GM12878 (cell line): ENCODE data around the gene PPIC. TPM values are rescaled to one million over a fixed set of nuclear protein-coding genes. Genes with fewer than 3 reads are reported as not detected.

Experiments
- ATAC-seq: fragments of 200-7000 bp; cut with Tn5 transposase; 3 replicates; pipeline ENCODE4 v1.9.1; 2020; ENCODE audit warnings: mild to moderate bottlenecking, moderate library complexity
- BruUV-seq: library from RNA; stranded (reverse); fragments of 400-500 nt; replicated peaks from 2 replicates; lab custom pipeline; 2021; lab: Mats Ljungman, UMichigan
- CTCF ChIA-PET: fragments of 300-600 bp; sonication (Branson Sonifier 250); formaldehyde crosslinking; extraction: SDS; loops from one replicate; lab custom pipeline; 2021; ENCODE audit warnings: inconsistent platforms; lab: Yijun Ruan, JAX
- POLR2A ChIA-PET: fragments of 350-600 bp; formaldehyde crosslinking; extraction: SDS; loops from one replicate; lab custom pipeline; 2021; ENCODE audit warnings: inconsistent platforms; lab: Charles Lee
- RAD21 ChIA-PET: fragments of 300-600 bp; sonication (Branson Sonifier 250); formaldehyde crosslinking; loops from one replicate; lab custom pipeline; 2023; ENCODE audit warnings: antibody characterized with exemption; ENCODE audit not compliant: unreplicated experiment; lab: Charles Lee
- SMC1A ChIA-PET: fragments of 300-600 bp; sonication (Branson Sonifier 250); formaldehyde crosslinking; loops from one replicate; lab custom pipeline; 2023; ENCODE audit not compliant: unreplicated experiment, uncharacterized antibody; lab: Charles Lee
- DNase-seq: peaks from one replicate; pipeline ENCODE4 v3.0.0-alpha.2; 2011; ENCODE audit warnings: low read depth, low spot score
- FAIRE-seq: peaks from 3 replicates; lab custom pipeline; 2011; peaks lifted over from hg19 to GRCh38; lab: Jason Lieb, UNC
- H2AFZ ChIP-seq: 2 replicates; pipeline ENCODE4 v1.6.0; 2011; ENCODE audit warnings: low read depth, low read length, control low read depth; ENCODE audit not compliant: control insufficient read depth
- H3K27ac ChIP-seq: 2 replicates; pipeline ENCODE4 v1.5.1; 2011; ENCODE audit warnings: control low read depth; ENCODE audit not compliant: control insufficient read depth, insufficient read depth
- H3K27me3 ChIP-seq, 2 experiments: replicated peaks in 1 of 2; 2 replicates each; pipeline versions ENCODE4 v1.6.0 to v1.6.1; 2011; ENCODE audit warnings: low read length in 1 of 2; ENCODE audit not compliant: control insufficient read depth in 2 of 2, insufficient read depth in 2 of 2
- H3K36me3 ChIP-seq, 2 experiments: 2 replicates each; pipeline ENCODE4 v1.5.1; 2011; ENCODE audit warnings: low read length in 1 of 2; ENCODE audit not compliant: control insufficient read depth in 2 of 2, insufficient read depth in 2 of 2
- H3K4me1 ChIP-seq: 2 replicates; pipeline ENCODE4 v1.6.1; 2011; ENCODE audit warnings: mild to moderate bottlenecking, low read length, moderate library complexity, mixed read lengths; ENCODE audit not compliant: control insufficient read depth, insufficient read depth
- H3K4me2 ChIP-seq: 2 replicates; pipeline ENCODE4 v1.6.0; 2011; ENCODE audit warnings: control low read depth; ENCODE audit not compliant: control insufficient read depth, insufficient read depth
- H3K4me3 ChIP-seq: fragments of 200-600 bp; sonication (generic); 2 replicates; pipeline ENCODE4 v1.5.1; 2016
- H3K79me2 ChIP-seq: 2 replicates; pipeline ENCODE4 v1.6.0; 2011; ENCODE audit warnings: low read length; ENCODE audit not compliant: control insufficient read depth, insufficient read depth
- H3K9ac ChIP-seq: 2 replicates; pipeline ENCODE4 v1.8.0; 2011; ENCODE audit warnings: low read length, control low read depth, mixed read lengths; ENCODE audit not compliant: control insufficient read depth, insufficient read depth
- H3K9me3 ChIP-seq: replicated peaks from 3 replicates; pipeline ENCODE4 v1.5.1; 2011; ENCODE audit warnings: mild to moderate bottlenecking, low read length; ENCODE audit not compliant: control insufficient read depth, insufficient read depth
- H4K20me1 ChIP-seq: 2 replicates; pipeline ENCODE4 v1.6.0; 2011; ENCODE audit not compliant: control insufficient read depth, insufficient read depth
- CBX3 ChIP-seq: fragments of 200-600 bp; sonication (generic); IDR thresholded peaks from 2 replicates; pipeline ENCODE4 v1.6.1; 2016; ENCODE audit warnings: low read depth, borderline replicate concordance
- FOXK2 ChIP-seq: fragments of 450-650 bp; IDR thresholded peaks from 2 replicates; pipeline ENCODE4 v1.6.1; 2017; ENCODE audit warnings: mild to moderate bottlenecking, moderate library complexity
- GABPA ChIP-seq: IDR thresholded peaks from 2 replicates; pipeline ENCODE4 v1.6.1; 2014; ENCODE audit warnings: antibody characterized with exemption, low read depth, mild to moderate bottlenecking, inconsistent platforms
- HCFC1 ChIP-seq: fragments of 150-350 bp; IDR thresholded peaks from 2 replicates; pipeline ENCODE4 v1.6.1; 2014; ENCODE audit warnings: low read length
- IKZF2 ChIP-seq, 2 experiments: fragments of 450-650 bp; IDR thresholded peaks; 2 replicates each; pipeline ENCODE4 v1.6.1; 2017; ENCODE audit warnings: mild to moderate bottlenecking in 2 of 2, moderate library complexity in 2 of 2
- JUND ChIP-seq: IDR thresholded peaks from 2 replicates; pipeline ENCODE4 v1.6.1; 2012; ENCODE audit warnings: low read depth, mild to moderate bottlenecking, low read length, improper control_type of control experiment, moderate library complexity
- LARP7 ChIP-seq: fragments of 450-650 bp; IDR thresholded peaks from 2 replicates; pipeline ENCODE4 v1.6.1; 2017; ENCODE audit warnings: mild to moderate bottlenecking
- PAX5 ChIP-seq: IDR thresholded peaks from 2 replicates; pipeline ENCODE4 v1.6.1; 2011; ENCODE audit warnings: low read depth, low read length, borderline replicate concordance
- RELB ChIP-seq: fragments of 450-650 bp; IDR thresholded peaks from 2 replicates; pipeline ENCODE4 v1.6.1; 2017; ENCODE audit warnings: low read depth, mild to moderate bottlenecking, moderate library complexity
- REST ChIP-seq: IDR thresholded peaks from 2 replicates; pipeline ENCODE4 v1.6.1; 2012; ENCODE audit warnings: mild to moderate bottlenecking, low read depth, low read length
- SIN3A ChIP-seq: IDR thresholded peaks from 2 replicates; pipeline ENCODE4 v1.6.1; 2012; ENCODE audit warnings: low read depth, low read length, improper control_type of control experiment
- STAT1 ChIP-seq: fragments of 450-650 bp; conservative IDR thresholded peaks from 2 replicates; pipeline ENCODE4 v1.6.1; 2014; ENCODE audit warnings: antibody characterized with exemption, mild to moderate bottlenecking
- ZNF217 ChIP-seq: fragments of 450-650 bp; IDR thresholded peaks from 2 replicates; pipeline ENCODE4 v1.6.1; 2017; ENCODE audit warnings: antibody characterized with exemption, mild to moderate bottlenecking
- WGBS: methylation state at CpG from one replicate; pipeline ENCODE4 v1.1.6; 2016; ENCODE audit warnings: low lambda C conversion rate; ENCODE audit not compliant: insufficient replicate concordance, insufficient coverage; ENCODE audit errors: missing lambda C conversion rate; 5-methylcytosine and 5-hydroxymethylcytosine counted together
- in situ Hi-C: fragments of 300-500 bp; cut with MboI; formaldehyde crosslinking; loops from 9 replicates; pipeline ENCODE4 v1.14.3; 2018; ENCODE audit warnings: mixed read lengths
- intact Hi-C: fragments of 100-400 bp; cut with micrococcal nuclease; formaldehyde crosslinking; loops from one replicate; pipeline ENCODE4 v1.14.2; 2022; ENCODE audit not compliant: unreplicated experiment
- polyA plus RNA-seq, 11 experiments: library from polyadenylated mRNA; depleted of rRNA in 4 of 11; unstranded in 6 of 11; stranded (reverse) in 5 of 11; fragments of >200 nt; fragmentation: Nextera tagmentation in 4 of 11; fragmentation: Illumina TruSeq in 1 of 11; extraction: Ambion mirVana in 4 of 11; extraction: Trizol in 1 of 11; gene quantifications; 1 replicate in 1 of 11; 2 replicates in 10 of 11; pipeline versions ENCODE4 v1.2.1 to v1.2.3, GENCODE V29; 2011 to 2016; ENCODE audit warnings: inconsistent platforms in 2 of 11, missing spikeins in 2 of 11, low read depth in 1 of 11
- total RNA-seq, 4 experiments: library from RNA; depleted of rRNA in 3 of 4; stranded (reverse); fragments of >200 nt in 3 of 4; fragmentation: Illumina TruSeq in 1 of 4; extraction: Trizol in 1 of 4; gene quantifications; 2 replicates each; pipeline versions ENCODE4 v1.2.1 to v1.2.3, GENCODE V29; 2013 to 2021

Gene PPIC
- total and polyA plus RNA-seq, 10 of the 15 experiments (the other 5 are each of a cell fraction or from before 2014, with no cell fraction given): 0.12 to 0.21 TPM; not detected in 8

GRCh38 chr5:123001808-123002207 is 34.7 kb downstream of the PPIC start:
- BruUV-seq: no TSS peak
- H3K9me3 ChIP-seq: no peaks in the 10 kb centered on the region
- no peak for ATAC-seq
- H3K27ac ChIP-seq: no peak overlapping the region
- no peak for FAIRE-seq
- SMC1A ChIA-PET: no interaction called here
- H3K4me1 ChIP-seq: no peaks in the 10 kb centered on the region
- intact Hi-C loops (loop anchor here (5.0 to 10.0 kb wide), 4 partner anchors 300 to 810 kb away; no protein-coding TSS in a partner anchor), in situ Hi-C loops (loop anchor here (5.0 kb wide), 2 partner anchors 105 to 485 kb away; no protein-coding TSS in a partner anchor)
- H4K20me1 ChIP-seq: no peaks in the 10 kb centered on the region
- no peak overlapping the region for H3K4me2 ChIP-seq
- no peak overlapping the region for H3K4me3 ChIP-seq
- 59% methylated on average over 7 of the region's 7 CpGs for WGBS
- no peak for DNase-seq
- H2AFZ ChIP-seq: no peak overlapping the region
- no peaks in the 10 kb centered on the region for H3K79me2 ChIP-seq
- no peaks in the 10 kb centered on the region for H3K27me3 ChIP-seq
- RAD21 ChIA-PET: no interaction called here
- POLR2A ChIA-PET: no interaction called here
- no peaks in the 10 kb centered on the region for H3K36me3 ChIP-seq
- TF ChIP-seq REST: no peak
- no peak for TF ChIP-seq RELB
- TF ChIP-seq SIN3A: no peak
- no peak for TF ChIP-seq JUND
- TF ChIP-seq PAX5: no peak
- TF ChIP-seq IKZF2 (IDR thresholded peaks at IDR 0.05): no peak
- no peak for TF ChIP-seq LARP7
- TF ChIP-seq STAT1: no peak
- TF ChIP-seq ZNF217: no peak
- no peak for TF ChIP-seq GABPA
- no peak for TF ChIP-seq CBX3
- TF ChIP-seq HCFC1: no peak
- no peak for TF ChIP-seq FOXK2
- CTCF ChIA-PET: interaction anchor here (1.8 to 1.9 kb wide), 2 partner anchors 105 to 485 kb away, joined by 6 to 11 read pairs; no protein-coding TSS in a partner anchor
- H3K9ac ChIP-seq: no peak overlapping the region
